Breast epithelium (tissue), 4 donors: ENCODE data around the gene CCDC146. TPM values are rescaled to one million over a fixed set of nuclear protein-coding genes. Genes with fewer than 3 reads are reported as not detected.

ENCODE experiments used
- DNase-seq, 2 donors: peaks; one replicate each; pipeline ENCODE4 v3.0.0-alpha.2; 2019; ENCODE audit warnings: low spot score in 2 of 2
- H3K27ac ChIP-seq, 2 donors: fragments of 200-600 bp; sonication (generic) in 1 of 2; one replicate each; pipeline ENCODE4 v1.5.1; 2016 to 2019; ENCODE audit warnings: mild to moderate bottlenecking in 1 of 2
- H3K27me3 ChIP-seq, 2 donors: fragments of 200-600 bp; sonication (generic) in 1 of 2; one replicate each; pipeline versions ENCODE4 v1.5.1 to v1.6.0; 2017 to 2019; ENCODE audit warnings: control low read depth in 1 of 2, mild to moderate bottlenecking in 1 of 2
- H3K36me3 ChIP-seq: fragments of 200-600 bp; one replicate; pipeline ENCODE4 v1.5.1; 2019
- H3K4me1 ChIP-seq, 2 donors: fragments of 200-600 bp; sonication (generic); one replicate each; pipeline ENCODE4 v1.5.1; 2016 to 2019; ENCODE audit warnings: control low read depth in 1 of 2
- H3K4me3 ChIP-seq, 3 donors: fragments of 200-600 bp; sonication (generic); 1 replicate in 2 of 3; 2 replicates in 1 of 3; pipeline ENCODE4 v1.5.1; 2016 to 2019; ENCODE audit warnings: mild to moderate bottlenecking in 3 of 3, moderate library complexity in 2 of 3
- H3K9me3 ChIP-seq, 2 donors: fragments of 200-600 bp; sonication (generic) in 1 of 2; one replicate each; pipeline ENCODE4 v1.5.1; 2016 to 2019; ENCODE audit warnings: control low read depth in 1 of 2
- POLR2A ChIP-seq: fragments of 450-650 bp; IDR thresholded peaks from one replicate; pipeline ENCODE4 v1.6.1; 2016; ENCODE audit warnings: antibody characterized with exemption, mild to moderate bottlenecking, moderate library complexity
- POLR2AphosphoS5 ChIP-seq, 3 donors: sonication (generic); formaldehyde crosslinking; IDR thresholded peaks; one replicate each; pipeline ENCODE4 v1.6.1; 2017; ENCODE audit warnings: antibody characterized with exemption in 3 of 3
- intact Hi-C: fragments of 100-400 bp; cut with DNase I; formaldehyde crosslinking; loops from one replicate; pipeline ENCODE4 v1.15.1; 2023; ENCODE audit warnings: low total_unique reads
- total RNA-seq, 3 donors: library from RNA; depleted of rRNA; stranded (reverse); fragments of >200 nt; gene quantifications; one replicate each; pipeline ENCODE4 v1.1.0, GENCODE V29; 2016
- TF ChIP-seq, protein P1 (sequence below), 3 donors: fragments of 450-650 bp; IDR thresholded peaks; one replicate each; pipeline ENCODE4 v1.5.1; 2016 to 2017; ENCODE audit warnings: antibody characterized with exemption in 3 of 3, mild to moderate bottlenecking in 3 of 3, moderate library complexity in 3 of 3

CCDC146 gene
- total RNA-seq, 3 donors from 2014 or later, result 11.5 to 17.7 (median 15.5) TPM

GRCh38 chr7:77288676-77289320 lies 166.4 kb downstream of the CCDC146 start:
- Histone ChIP-seq H3K9me3 (no peaks in the 10 kb centered on the region), H3K36me3 (no peaks in the 10 kb centered on the region), H3K27me3 (no peaks in the 10 kb centered on the region), H3K4me1 (no peaks in the 10 kb centered on the region), H3K4me3 (no peak overlapping the region), H3K27ac (no peak overlapping the region)
- TF ChIP-seq POLR2A (no peak), POLR2AphosphoS5 (IDR thresholded peaks at IDR 0.05) (no peak)
- TF ChIP-seq, protein P1, sequence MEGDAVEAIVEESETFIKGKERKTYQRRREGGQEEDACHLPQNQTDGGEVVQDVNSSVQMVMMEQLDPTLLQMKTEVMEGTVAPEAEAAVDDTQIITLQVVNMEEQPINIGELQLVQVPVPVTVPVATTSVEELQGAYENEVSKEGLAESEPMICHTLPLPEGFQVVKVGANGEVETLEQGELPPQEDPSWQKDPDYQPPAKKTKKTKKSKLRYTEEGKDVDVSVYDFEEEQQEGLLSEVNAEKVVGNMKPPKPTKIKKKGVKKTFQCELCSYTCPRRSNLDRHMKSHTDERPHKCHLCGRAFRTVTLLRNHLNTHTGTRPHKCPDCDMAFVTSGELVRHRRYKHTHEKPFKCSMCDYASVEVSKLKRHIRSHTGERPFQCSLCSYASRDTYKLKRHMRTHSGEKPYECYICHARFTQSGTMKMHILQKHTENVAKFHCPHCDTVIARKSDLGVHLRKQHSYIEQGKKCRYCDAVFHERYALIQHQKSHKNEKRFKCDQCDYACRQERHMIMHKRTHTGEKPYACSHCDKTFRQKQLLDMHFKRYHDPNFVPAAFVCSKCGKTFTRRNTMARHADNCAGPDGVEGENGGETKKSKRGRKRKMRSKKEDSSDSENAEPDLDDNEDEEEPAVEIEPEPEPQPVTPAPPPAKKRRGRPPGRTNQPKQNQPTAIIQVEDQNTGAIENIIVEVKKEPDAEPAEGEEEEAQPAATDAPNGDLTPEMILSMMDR (IDR thresholded peaks at IDR 0.05), result no peak
- DNase-seq, result no peak
- intact Hi-C loops, result no loop called here

- no peak overlapping the region for H3K4me3 ChIP-seq
- no peaks in the 10 kb centered on the region for H3K27me3 ChIP-seq
- DNase-seq, result no peak
- intact Hi-C loops, result no loop called here
- TF ChIP-seq, protein P1 (IDR thresholded peaks at IDR 0.05), result no peak
- TF ChIP-seq POLR2A (no peak), POLR2AphosphoS5 (IDR thresholded peaks at IDR 0.05) (no peak)
- H3K36me3 ChIP-seq, result no peaks in the 10 kb centered on the region
- H3K27ac ChIP-seq, result no peak overlapping the region
- H3K9me3 ChIP-seq, result no peaks in the 10 kb centered on the region
- no peaks in the 10 kb centered on the region for H3K4me1 ChIP-seq
These were observed 167.0 kb downstream of the CCDC146 start for GRCh38 chr7:77289387-77289786.

- Histone ChIP-seq H3K9me3 (no peaks in the 10 kb centered on the region), H3K4me3 (no peak overlapping the region), H3K27me3 (no peaks in the 10 kb centered on the region), H3K36me3 (no peaks in the 10 kb centered on the region), H3K4me1 (no peaks in the 10 kb centered on the region), H3K27ac (no peak overlapping the region)
- no peak for DNase-seq
- intact Hi-C loops, result no loop called here
- TF ChIP-seq, protein P1 (IDR thresholded peaks at IDR 0.05), result no peak
- no peak for TF ChIP-seq POLR2A
- no peak for TF ChIP-seq POLR2AphosphoS5 (IDR thresholded peaks at IDR 0.05)
These were observed 168.0 kb downstream of the CCDC146 start for GRCh38 chr7:77290425-77290824.

DNA sequence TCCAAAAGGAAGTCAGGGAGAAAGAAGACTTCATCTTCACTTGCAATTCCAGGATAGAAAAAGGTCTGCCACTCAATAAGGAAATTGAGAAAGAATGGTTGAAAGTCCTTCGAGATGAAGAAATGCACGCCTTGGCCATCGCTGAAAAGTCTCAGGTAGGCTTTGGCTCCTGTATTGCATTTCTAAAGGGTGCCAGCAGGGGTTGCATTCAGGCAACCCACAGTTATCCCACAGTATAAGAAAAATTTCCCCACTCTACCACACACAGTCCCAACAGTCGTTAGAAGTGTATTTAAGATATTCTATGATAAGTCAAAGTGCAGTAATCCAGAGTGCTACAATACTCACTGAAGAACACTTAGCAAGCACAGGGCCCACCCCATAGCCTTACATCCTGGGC lies 170.6 kb downstream of the CCDC146 start:
- TF ChIP-seq POLR2AphosphoS5 (IDR thresholded peaks at IDR 0.05) (no peak), POLR2A (no peak)
- TF ChIP-seq, protein P1 (IDR thresholded peaks at IDR 0.05), result no peak
- Histone ChIP-seq H3K27me3 (no peaks in the 10 kb centered on the region), H3K27ac (no peak overlapping the region), H3K4me1 (no peaks in the 10 kb centered on the region), H3K36me3 (no peaks in the 10 kb centered on the region), H3K4me3 (no peak overlapping the region), H3K9me3 (peaks cover 3 to 11% of the 10 kb centered on the region in 2 donors)
- no peak for DNase-seq
- intact Hi-C loops, result no loop called here

DNA sequence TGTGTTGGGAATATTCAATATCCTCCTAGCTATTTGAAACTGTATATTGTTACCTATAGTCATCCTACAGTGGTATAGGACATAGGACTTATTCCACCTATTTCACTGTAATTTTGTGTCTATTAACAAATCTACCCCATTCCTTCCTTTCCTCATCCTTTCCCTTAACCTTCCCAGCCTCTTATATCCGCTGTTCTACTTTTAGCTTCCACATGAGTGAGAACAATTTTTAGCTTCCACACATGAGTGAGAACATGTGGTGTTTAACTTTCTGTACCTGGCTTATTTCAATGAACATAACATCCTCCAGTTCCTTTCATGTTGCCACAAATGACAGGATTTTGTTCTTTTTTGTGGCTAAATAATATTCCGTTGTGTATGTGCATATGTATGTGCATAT lies 173.1 kb downstream of the CCDC146 start:
- TF ChIP-seq POLR2A (no peak), POLR2AphosphoS5 (IDR thresholded peaks at IDR 0.05) (no peak)
- TF ChIP-seq, protein P1 (IDR thresholded peaks at IDR 0.05), result no peak
- Histone ChIP-seq H3K27ac (no peak overlapping the region), H3K9me3 (peaks cover 3 to 15% of the 10 kb centered on the region in 2 donors), H3K36me3 (no peaks in the 10 kb centered on the region), H3K4me1 (no peaks in the 10 kb centered on the region), H3K4me3 (no peak overlapping the region), H3K27me3 (no peaks in the 10 kb centered on the region)
- intact Hi-C loops, result no loop called here
- no peak for DNase-seq
